Liver (tissue), 9 donors: ENCODE results near the gene BRD8. TPM values are rescaled to one million over a fixed set of nuclear protein-coding genes. Genes with fewer than 3 reads are reported as not detected.

ENCODE experiments used
- DNase-seq: peaks from one replicate; pipeline ENCODE4 v3.0.0-alpha.2; 2017; ENCODE audit warnings: low spot score
- H3K27ac ChIP-seq, 2 donors: one replicate each; pipeline ENCODE4 v1.7.0; 2013; ENCODE audit warnings: inconsistent platforms in 2 of 2, low read length in 2 of 2, control low read depth in 1 of 2, low read depth in 1 of 2, mild to moderate bottlenecking in 1 of 2
- H3K27me3 ChIP-seq, 4 donors: one replicate each; pipeline versions ENCODE4 v1.6.1 to v1.7.0; 2013; ENCODE audit warnings: low read length in 3 of 4, inconsistent platforms in 1 of 4, mild to moderate bottlenecking in 1 of 4, moderate library complexity in 1 of 4; ENCODE audit not compliant: control insufficient read depth in 4 of 4, insufficient read depth in 4 of 4
- H3K36me3 ChIP-seq, 4 donors: one replicate each; pipeline versions ENCODE4 v1.6.1 to v1.7.0; 2013; ENCODE audit warnings: low read length in 3 of 4, mild to moderate bottlenecking in 3 of 4, low read depth in 1 of 4, moderate library complexity in 1 of 4; ENCODE audit not compliant: control insufficient read depth in 4 of 4, insufficient read depth in 3 of 4
- H3K4me1 ChIP-seq, 4 donors: one replicate each; pipeline versions ENCODE4 v1.6.1 to v1.7.0; 2013; ENCODE audit warnings: low read length in 3 of 4, mild to moderate bottlenecking in 3 of 4, moderate library complexity in 1 of 4; ENCODE audit not compliant: control insufficient read depth in 4 of 4, insufficient read depth in 4 of 4
- H3K4me3 ChIP-seq, 3 donors: one replicate each; pipeline versions ENCODE4 v1.6.1 to v1.7.0; 2013; ENCODE audit warnings: low read length in 3 of 3, control low read depth in 1 of 3, low read depth in 1 of 3, mild to moderate bottlenecking in 1 of 3
- H3K9ac ChIP-seq, 2 donors: one replicate each; pipeline ENCODE4 v1.7.0; 2013; ENCODE audit warnings: low read length in 2 of 2, mild to moderate bottlenecking in 2 of 2, moderate library complexity in 2 of 2, control low read depth in 1 of 2, low read depth in 1 of 2
- H3K9me3 ChIP-seq, 4 donors: one replicate each; pipeline versions ENCODE4 v1.6.1 to v1.7.0; 2013; ENCODE audit warnings: low read length in 3 of 4; ENCODE audit not compliant: control insufficient read depth in 4 of 4
- EGR1 ChIP-seq, 2 donors: IDR thresholded peaks; 2 replicates each; pipeline ENCODE4 v1.6.1; 2016 to 2018; ENCODE audit warnings: antibody characterized with exemption in 2 of 2, low read depth in 2 of 2
- FOXA1 ChIP-seq: IDR thresholded peaks from 2 replicates; pipeline ENCODE4 v1.6.1; 2016; ENCODE audit warnings: antibody characterized with exemption
- FOXA2 ChIP-seq: IDR thresholded peaks from 2 replicates; pipeline ENCODE4 v1.6.1; 2016; ENCODE audit warnings: antibody characterized with exemption
- GABPA ChIP-seq, 2 donors: IDR thresholded peaks in 1 of 2; conservative IDR thresholded peaks in 1 of 2; 2 replicates each; pipeline ENCODE4 v1.6.1; 2016; ENCODE audit warnings: antibody characterized with exemption in 2 of 2, mild to moderate bottlenecking in 1 of 2, moderate library complexity in 1 of 2
- HNF4A ChIP-seq, 2 donors: conservative IDR thresholded peaks; 2 replicates each; pipeline ENCODE4 v1.6.1; 2016; ENCODE audit warnings: antibody characterized with exemption in 2 of 2, mild to moderate bottlenecking in 2 of 2
- HNF4G ChIP-seq: IDR thresholded peaks from 2 replicates; pipeline ENCODE4 v1.6.1; 2016; ENCODE audit warnings: antibody characterized with exemption
- JUND ChIP-seq, 2 donors: IDR thresholded peaks; 2 replicates each; pipeline ENCODE4 v1.6.1; 2016; ENCODE audit warnings: antibody characterized with exemption in 2 of 2
- MAX ChIP-seq: IDR thresholded peaks from 2 replicates; pipeline ENCODE4 v1.6.1; 2016; ENCODE audit warnings: antibody characterized with exemption
- NR2F2 ChIP-seq: IDR thresholded peaks from 2 replicates; pipeline ENCODE4 v1.6.1; 2016; ENCODE audit warnings: antibody characterized with exemption
- RAD21 ChIP-seq, 2 donors: IDR thresholded peaks; 2 replicates each; pipeline ENCODE4 v1.6.1; 2016; ENCODE audit warnings: antibody characterized with exemption in 2 of 2, mild to moderate bottlenecking in 2 of 2
- RXRA ChIP-seq, 2 donors: IDR thresholded peaks; 2 replicates each; pipeline ENCODE4 v1.6.1; 2017 to 2018; ENCODE audit warnings: antibody characterized with exemption in 2 of 2, mild to moderate bottlenecking in 1 of 2
- SP1 ChIP-seq: IDR thresholded peaks from 2 replicates; pipeline ENCODE4 v1.6.1; 2018; ENCODE audit warnings: antibody characterized with exemption, mild to moderate bottlenecking
- TAF1 ChIP-seq: conservative IDR thresholded peaks from 2 replicates; pipeline ENCODE4 v1.6.1; 2016; ENCODE audit warnings: antibody characterized with exemption, mild to moderate bottlenecking
- YY1 ChIP-seq: IDR thresholded peaks from 2 replicates; pipeline ENCODE4 v1.6.1; 2016; ENCODE audit warnings: antibody characterized with exemption, mild to moderate bottlenecking
- ZBTB33 ChIP-seq: IDR thresholded peaks from 2 replicates; pipeline ENCODE4 v1.6.1; 2016; ENCODE audit warnings: antibody characterized with exemption
- WGBS: extraction: QIAGEN DNeasy Blood & Tissue Kit; methylation state at CpG from one replicate; pipeline ENCODE4 v1.1.7; 2013; 5-methylcytosine and 5-hydroxymethylcytosine counted together
- polyA plus RNA-seq, 2 donors: library from polyadenylated mRNA; stranded (reverse) in 1 of 2; unstranded in 1 of 2; fragments of 200-250 nt in 1 of 2; fragments of >200 nt in 1 of 2; fragmentation: Nextera tagmentation in 1 of 2; extraction: Ambion mirVana in 1 of 2; gene quantifications; one replicate each; pipeline versions ENCODE4 v1.2.1 to v1.2.3, GENCODE V29; 2013 to 2015
- total RNA-seq, 2 donors: library from RNA; depleted of rRNA; stranded (reverse); fragments of >200 nt; gene quantifications; one replicate each; pipeline ENCODE4 v1.2.3, GENCODE V29; 2014
- TF ChIP-seq, protein P1 (sequence below): fragments of 150-350 bp; IDR thresholded peaks from 2 replicates; pipeline ENCODE4 v1.5.1; 2017; ENCODE audit warnings: improper control_type of control experiment, low read depth, low read length; ENCODE audit not compliant: missing input control
- donor health status: healthy.
- donor health status: healthy.
- donor health status: healthy.
- donor health status: healthy.
- donor health status: healthy.

BRD8 gene
- total and polyA plus RNA-seq, 4 donors = 14.8 to 34.5 (median 29.6) TPM

DNA sequence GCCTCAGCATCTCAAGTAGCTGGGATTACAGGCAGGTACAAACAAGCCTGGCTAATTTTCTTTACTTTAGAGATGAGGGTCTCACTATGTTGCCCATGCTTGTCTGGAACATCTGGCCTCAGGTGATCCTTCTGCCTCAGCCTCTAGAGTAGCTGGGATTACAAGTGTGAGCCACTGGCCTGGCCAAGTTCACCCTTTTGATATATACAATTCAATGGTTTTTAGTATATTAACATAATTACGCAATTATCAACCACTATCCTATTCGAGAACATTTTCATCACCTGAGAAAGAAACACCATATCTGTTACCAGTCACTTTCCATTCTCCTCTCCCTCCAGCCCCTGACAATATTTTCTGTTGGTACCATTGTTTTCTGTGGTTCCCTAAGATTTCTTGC is 38.4 kb upstream of the BRD8 start:
- 83% methylated on average over 2 of the region's 2 CpGs for WGBS
- no peaks in the 10 kb centered on the region for H3K9me3 ChIP-seq
- H3K4me3 ChIP-seq = no peak overlapping the region
- H3K36me3 ChIP-seq = no peaks in the 10 kb centered on the region
- no peak for TF ChIP-seq TAF1
- TF ChIP-seq HNF4A (conservative IDR thresholded peaks at IDR 0.05) = no peak
- TF ChIP-seq JUND (IDR thresholded peaks at IDR 0.05) = no peak
- TF ChIP-seq FOXA1 = no peak
- no peak for TF ChIP-seq FOXA2
- TF ChIP-seq GABPA (IDR thresholded peaks at IDR 0.05 in 1 of 2, conservative IDR thresholded peaks at IDR 0.05 in 1 of 2) = no peak
- no peak for TF ChIP-seq ZBTB33
- no peak overlapping the region for H3K9ac ChIP-seq
- no peak for DNase-seq
- no peak overlapping the region for H3K27ac ChIP-seq
- peaks cover 7 to 16% (median 13%) of the 10 kb centered on the region in 4 donors for H3K4me1 ChIP-seq
- H3K27me3 ChIP-seq = no peaks in the 10 kb centered on the region

- H3K9ac ChIP-seq = peak within 1 kb of the TSS; percentile 42 to 66
- H3K27ac ChIP-seq = peak within 1 kb of the TSS; percentile 28 to 52
- WGBS = 2% methylated on average over 32 of the region's 32 CpGs
- peaks cover 7 to 16% (median 13%) of the 10 kb centered on the region in 4 donors for H3K4me1 ChIP-seq
- peak; percentile 91 for DNase-seq
- H3K36me3 ChIP-seq = peaks cover 0 to 3% (median under 1%) of the 10 kb centered on the region in 4 donors
- H3K4me3 ChIP-seq = peak within 1 kb of the TSS; percentile 88 to 96 (median 89)
- no peaks in the 10 kb centered on the region for H3K9me3 ChIP-seq
- TF ChIP-seq FOXA1 (no peak), RAD21 (IDR thresholded peaks at IDR 0.05) (no peak), NR2F2 (no peak), HNF4G (no peak), EGR1 (IDR thresholded peaks at IDR 0.05; ENCODE audit: low read depth in 2 of 2) (no peak), SP1 (peak; percentile 86), GABPA (IDR thresholded peaks at IDR 0.05 in 1 of 2, conservative IDR thresholded peaks at IDR 0.05 in 1 of 2) (peak in 1 of 2 donors; percentile 50), JUND (IDR thresholded peaks at IDR 0.05) (peak in 1 of 2 donors; percentile 9), FOXA2 (no peak), MAX (no peak), YY1 (peak; percentile 99), RXRA (IDR thresholded peaks at IDR 0.05) (no peak), TAF1 (no peak)
- TF ChIP-seq, protein P1, sequence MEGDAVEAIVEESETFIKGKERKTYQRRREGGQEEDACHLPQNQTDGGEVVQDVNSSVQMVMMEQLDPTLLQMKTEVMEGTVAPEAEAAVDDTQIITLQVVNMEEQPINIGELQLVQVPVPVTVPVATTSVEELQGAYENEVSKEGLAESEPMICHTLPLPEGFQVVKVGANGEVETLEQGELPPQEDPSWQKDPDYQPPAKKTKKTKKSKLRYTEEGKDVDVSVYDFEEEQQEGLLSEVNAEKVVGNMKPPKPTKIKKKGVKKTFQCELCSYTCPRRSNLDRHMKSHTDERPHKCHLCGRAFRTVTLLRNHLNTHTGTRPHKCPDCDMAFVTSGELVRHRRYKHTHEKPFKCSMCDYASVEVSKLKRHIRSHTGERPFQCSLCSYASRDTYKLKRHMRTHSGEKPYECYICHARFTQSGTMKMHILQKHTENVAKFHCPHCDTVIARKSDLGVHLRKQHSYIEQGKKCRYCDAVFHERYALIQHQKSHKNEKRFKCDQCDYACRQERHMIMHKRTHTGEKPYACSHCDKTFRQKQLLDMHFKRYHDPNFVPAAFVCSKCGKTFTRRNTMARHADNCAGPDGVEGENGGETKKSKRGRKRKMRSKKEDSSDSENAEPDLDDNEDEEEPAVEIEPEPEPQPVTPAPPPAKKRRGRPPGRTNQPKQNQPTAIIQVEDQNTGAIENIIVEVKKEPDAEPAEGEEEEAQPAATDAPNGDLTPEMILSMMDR = no peak
- H3K27me3 ChIP-seq = no peaks in the 10 kb centered on the region
Observed at GRCh38 chr5:138213161-138214029, 35.0 kb upstream of the BRD8 start, which contains the start of gene CDC23. Gene CDC23, minus strand, starts transcription at chr5:138213323. Its CDS starts 11 bp downstream, at chr5:138213312.
